COR-L47 (cell line): ENCODE data around the gene EPHB2.

ENCODE experiments used
- DNase-seq: peaks from one replicate; lab custom pipeline; 2025; lab: John Stamatoyannopoulos, UW

EPHB2 gene

GRCh38 chr1:22860883-22861385 lies 150.3 kb downstream of the EPHB2 start:
- no peak for DNase-seq

GRCh38 chr1:22861764-22862440 lies 151.3 kb downstream of the EPHB2 start:
- peak; percentile 15 for DNase-seq

- DNase-seq: no peak
These were observed 152.1 kb downstream of the EPHB2 start for GRCh38 chr1:22862752-22863151.

GRCh38 chr1:22863766-22864165 lies 153.1 kb downstream of the EPHB2 start:
- DNase-seq: no peak

GRCh38 chr1:22864886-22865285 lies 154.2 kb downstream of the EPHB2 start:
- no peak for DNase-seq

- no peak for DNase-seq
These were observed 155.1 kb downstream of the EPHB2 start for GRCh38 chr1:22865736-22866135.

GRCh38 chr1:22866868-22867267 lies 156.2 kb downstream of the EPHB2 start:
- DNase-seq: no peak

GRCh38 chr1:22868331-22868730 lies 157.7 kb downstream of the EPHB2 start:
- no peak for DNase-seq

GRCh38 chr1:22869325-22869724 lies 158.7 kb downstream of the EPHB2 start:
- DNase-seq: no peak

GRCh38 chr1:22870201-22870871 lies 159.7 kb downstream of the EPHB2 start:
- no peak for DNase-seq

GRCh38 chr1:22872981-22873664 lies 162.5 kb downstream of the EPHB2 start:
- no peak for DNase-seq

GRCh38 chr1:22874785-22875184 lies 164.1 kb downstream of the EPHB2 start:
- no peak for DNase-seq

GRCh38 chr1:22875241-22875640 lies 164.6 kb downstream of the EPHB2 start:
- no peak for DNase-seq

GRCh38 chr1:22875841-22876240 lies 165.2 kb downstream of the EPHB2 start:
- no peak for DNase-seq

GRCh38 chr1:22876359-22877111 lies 165.9 kb downstream of the EPHB2 start:
- no peak for DNase-seq

- no peak for DNase-seq
These were observed 166.7 kb downstream of the EPHB2 start for GRCh38 chr1:22877112-22877915.

- no peak for DNase-seq
These were observed 167.3 kb downstream of the EPHB2 start for GRCh38 chr1:22877980-22878379.

- DNase-seq: no peak
These were observed 168.0 kb downstream of the EPHB2 start for GRCh38 chr1:22878626-22879025.

GRCh38 chr1:22879445-22879844 lies 168.8 kb downstream of the EPHB2 start:
- no peak for DNase-seq

- no peak for DNase-seq
These were observed 169.5 kb downstream of the EPHB2 start for GRCh38 chr1:22880174-22880601.

GRCh38 chr1:22883406-22883805 lies 172.8 kb downstream of the EPHB2 start:
- DNase-seq: no peak
